ENCODE measurements around the gene HYPK. TPM values are rescaled to one million over a fixed set of nuclear protein-coding genes. Genes with fewer than 3 reads are reported as not detected.
A peak's percentile ranks its signal among the peaks of the same experiment; 100 is the strongest.
"Not testable (repeated sequence)": the region's sequence is repeated elsewhere in the genome, so short reads cannot be mapped to it uniquely, and the experiment has no call there.

HYPK gene
- total RNA-seq, 1 donor from 2014 or later = 8.6 TPM

GRCh38 chr15:43794269-43795037, 5.9 kb upstream of the HYPK start:
- ATAC-seq = no peak

GRCh38 chr15:43795197-43795596, 5.2 kb upstream of the HYPK start:
- DNase-seq (ENCODE audit: low spot score) (no peak), ATAC-seq (no peak)

More at GRCh38 chr15:43794269-43795037, 5.9 kb upstream of the HYPK start:
- no peak for DNase-seq (ENCODE audit: low spot score)

GRCh38 chr15:43795997-43796396, 4.4 kb upstream of the HYPK start:
- DNase-seq (ENCODE audit: low spot score) = no peak
- no peak for ATAC-seq

- ATAC-seq = no peak
Observed at GRCh38 chr15:43796566-43796965, 3.8 kb upstream of the HYPK start.

DNA sequence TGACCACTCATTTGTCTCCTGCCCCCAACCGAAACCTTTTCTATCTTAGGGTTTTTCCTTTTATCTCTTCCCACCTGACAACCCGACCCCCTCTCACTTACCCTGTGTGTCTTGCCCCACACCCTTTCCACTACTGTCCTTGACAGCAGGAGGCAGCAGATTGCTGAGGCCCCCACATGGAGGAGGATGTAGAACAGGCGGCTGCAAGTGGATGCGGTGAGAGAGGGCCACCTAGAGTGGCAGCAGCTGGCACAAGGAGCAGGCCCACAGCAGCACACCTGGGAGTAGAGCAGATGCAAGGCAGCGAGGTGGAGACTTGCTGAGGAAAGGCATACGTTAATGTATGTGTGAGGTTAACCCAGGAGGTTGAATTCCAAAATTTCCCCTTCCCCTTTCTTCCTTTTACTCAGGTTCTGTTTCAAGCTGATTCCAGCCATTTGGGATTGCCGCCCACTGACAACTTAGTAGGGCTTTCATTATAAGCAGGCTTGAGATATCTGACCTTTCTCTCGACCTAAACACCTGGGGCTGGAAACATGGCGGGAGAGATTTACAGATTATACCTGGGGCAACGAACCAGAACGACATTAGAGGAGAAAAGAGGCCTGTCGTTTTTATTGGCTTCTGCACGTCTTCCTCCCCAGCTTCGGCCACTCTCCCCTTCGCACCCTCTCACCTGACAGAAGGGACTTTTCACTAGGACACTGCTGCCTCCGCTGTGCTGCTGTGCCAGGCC, 1.0 kb upstream of the HYPK start:
- DNase-seq (ENCODE audit: low spot score) = no peak
- ATAC-seq = no peak

More at GRCh38 chr15:43796566-43796965, 3.8 kb upstream of the HYPK start:
- no peak for DNase-seq (ENCODE audit: low spot score)

DNA sequence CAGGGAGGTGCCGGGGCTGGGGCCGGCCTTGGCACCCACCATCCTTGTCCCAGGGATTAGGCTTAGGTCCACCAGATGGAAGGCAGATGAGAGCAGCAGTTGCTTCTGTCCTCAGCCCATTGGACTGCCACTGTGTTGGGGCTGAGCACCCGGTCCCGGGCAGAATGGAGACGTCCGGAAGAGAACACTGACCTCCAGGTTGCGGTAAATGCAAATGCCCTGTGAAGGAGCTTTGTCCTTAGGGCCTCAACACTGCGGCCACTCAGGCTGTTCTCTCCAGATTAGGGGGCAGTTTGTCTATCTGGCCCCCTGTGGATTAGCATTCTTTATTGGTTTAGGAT, 484 bp upstream of the HYPK start, which contains the start of gene SERINC4:
Gene SERINC4, minus strand, starts transcription at position 276 of the 341 bp plus-strand sequence. Its CDS starts 234 bp downstream, at position 42.
- ATAC-seq (peak; percentile 19), DNase-seq (ENCODE audit: low spot score) (no peak)

DNA sequence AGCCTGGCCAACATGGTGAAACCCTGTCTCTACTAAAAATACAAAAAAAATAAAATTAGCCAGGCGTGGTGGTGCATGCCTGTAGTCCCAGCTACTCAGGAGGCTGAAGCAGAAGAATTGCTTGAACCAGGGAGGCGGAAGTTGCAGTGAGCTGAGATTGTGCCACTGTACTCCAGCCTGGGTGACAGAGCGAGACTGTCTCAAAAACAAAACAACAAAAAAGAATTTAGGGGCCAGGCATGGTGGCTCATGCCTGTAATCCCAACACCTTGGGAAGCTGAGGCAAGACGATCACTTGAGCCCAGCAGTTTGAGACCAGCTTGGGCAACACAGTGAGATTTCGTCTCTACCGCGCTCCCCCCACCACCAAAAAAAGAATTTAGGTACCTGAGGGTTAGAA, 2.3 kb downstream of the HYPK start:
- DNase-seq (ENCODE audit: low spot score); ATAC-seq: not testable (repeated sequence)

- DNase-seq (ENCODE audit: low spot score) (no peak), ATAC-seq (no peak)
Observed at GRCh38 chr15:43808435-43808950, 8.1 kb downstream of the HYPK start.

- DNase-seq (ENCODE audit: low spot score) (no peak), ATAC-seq (no peak)
Observed at GRCh38 chr15:43808960-43809678, 8.7 kb downstream of the HYPK start.

DNA sequence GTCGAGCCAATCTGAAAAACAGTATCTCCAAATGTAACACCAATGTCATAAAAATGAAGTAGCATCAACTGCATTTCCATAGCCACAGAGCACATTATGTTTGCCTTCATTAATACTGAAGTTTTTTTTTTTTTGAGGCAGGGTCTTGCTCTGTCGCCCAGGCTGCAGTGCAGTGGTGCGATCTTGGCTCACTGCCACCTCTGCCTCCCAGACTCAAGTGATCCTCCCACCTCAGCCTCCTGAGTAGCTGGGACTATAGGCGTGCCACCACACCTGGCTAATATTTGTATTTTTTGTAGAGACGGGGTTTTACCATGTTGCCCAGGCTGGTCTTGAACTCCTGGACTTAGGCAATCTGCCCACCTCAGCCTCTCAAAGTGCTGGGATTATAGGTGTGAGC, 14.7 kb downstream of the HYPK start:
- DNase-seq (ENCODE audit: low spot score) = peak; percentile 38
- not testable (repeated sequence) for ATAC-seq

DNA sequence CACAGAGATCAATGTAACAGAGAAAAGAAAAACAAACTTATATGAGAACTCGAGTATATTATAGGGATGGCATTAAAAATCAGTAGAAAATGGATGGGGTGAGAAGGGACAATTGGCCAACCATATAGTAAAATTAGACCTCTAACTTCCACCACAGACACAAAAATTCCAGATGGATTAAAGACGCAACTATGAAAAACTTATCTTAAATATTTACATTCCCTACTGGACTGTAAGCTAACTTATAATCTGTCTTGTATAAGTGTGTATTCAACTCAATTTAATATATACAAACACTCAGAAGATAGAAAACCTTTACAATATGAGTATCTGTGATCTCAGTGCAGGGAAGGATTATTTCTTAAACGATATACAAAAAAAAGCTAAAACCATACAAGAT, 21.1 kb downstream of the HYPK start:
- DNase-seq (ENCODE audit: low spot score) = no peak
- no peak for ATAC-seq

GRCh38 chr15:43824302-43825246, 24.2 kb downstream of the HYPK start, which contains the start of gene MFAP1:
Gene MFAP1, minus strand, starts transcription at chr15:43824690. Its CDS starts 121 bp downstream, at chr15:43824569.
- ATAC-seq = peak; percentile 95
- peak; percentile 97 for DNase-seq (ENCODE audit: low spot score)

DNA sequence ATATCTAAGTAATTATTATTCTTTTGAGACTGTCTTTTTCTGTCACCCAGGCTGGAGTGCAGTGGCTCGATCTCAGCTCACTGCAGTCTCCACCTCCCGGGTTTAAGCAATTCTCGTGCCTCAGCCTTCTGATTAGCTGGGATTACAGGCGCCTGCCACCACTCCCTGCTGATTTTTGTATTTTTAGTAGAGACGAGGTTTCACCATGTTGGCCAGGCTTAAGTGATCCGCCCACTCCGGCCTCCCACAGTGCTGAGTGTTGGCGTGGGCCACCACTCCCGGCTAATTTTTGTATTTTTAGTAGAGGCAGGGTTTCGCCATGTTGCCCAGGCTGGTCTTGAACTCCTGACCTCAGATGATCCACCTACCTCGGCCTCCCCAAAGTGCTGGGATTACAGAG, 24.9 kb downstream of the HYPK start:
- ATAC-seq; DNase-seq (ENCODE audit: low spot score): not testable (repeated sequence)

DNA sequence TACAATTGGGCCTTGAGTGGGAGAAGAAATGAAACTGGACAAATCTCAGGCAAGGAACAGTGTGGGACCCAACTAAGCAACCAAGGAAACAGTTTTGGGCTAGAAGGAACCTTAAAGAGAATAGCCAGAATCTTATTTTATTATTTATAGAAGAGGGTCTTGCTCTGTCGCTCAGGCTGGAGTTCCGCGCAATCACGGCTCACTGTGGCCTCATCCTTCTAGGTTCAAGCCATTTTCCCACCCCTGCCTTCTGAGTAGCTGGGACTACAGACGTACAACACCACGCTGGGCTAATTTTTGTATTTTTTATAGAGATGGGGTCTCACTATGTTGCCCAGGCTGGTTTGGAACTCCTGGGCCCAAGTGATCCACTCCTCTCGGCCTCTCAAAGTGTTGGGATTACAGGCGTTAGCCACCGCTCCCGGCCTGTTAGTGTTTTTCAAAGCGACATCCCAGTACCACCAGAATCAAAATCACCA, 25.7 kb downstream of the HYPK start:
- ATAC-seq (no peak), DNase-seq (ENCODE audit: low spot score) (no peak)

GRCh38 chr15:43826508-43827341, 26.3 kb downstream of the HYPK start, which contains the start of gene WDR76:
Gene WDR76, plus strand, starts transcription at chr15:43827002. Its CDS starts 31 bp downstream, at chr15:43827033.
- ATAC-seq (peak; percentile 80), DNase-seq (ENCODE audit: low spot score) (peak; percentile 72)

DNA sequence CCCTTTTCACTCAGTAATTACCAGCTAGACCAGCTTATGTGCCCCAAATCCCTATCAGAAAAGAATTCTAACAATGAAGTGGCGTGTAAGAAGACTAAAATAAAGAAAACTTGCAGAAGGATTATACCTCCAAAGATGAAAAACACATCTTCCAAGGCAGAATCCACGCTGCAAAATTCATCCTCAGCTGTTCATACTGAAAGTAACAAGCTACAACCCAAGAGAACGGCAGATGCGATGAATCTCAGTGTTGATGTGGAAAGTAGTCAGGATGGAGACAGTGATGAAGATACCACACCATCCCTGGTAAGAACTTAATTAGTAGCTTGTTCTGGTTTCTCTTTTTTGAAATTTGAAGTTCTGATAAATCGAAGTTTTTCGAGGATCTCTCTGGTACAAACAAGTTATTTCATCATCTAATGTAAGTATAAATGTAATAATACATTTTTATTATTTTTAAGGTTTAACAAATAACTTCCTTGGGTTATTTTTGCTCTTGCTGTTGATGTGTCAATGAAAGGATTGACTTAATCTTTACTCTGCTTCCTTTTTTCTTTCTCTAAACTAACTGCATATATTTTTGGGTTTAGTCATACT, 27.8 kb downstream of the HYPK start:
- no peak for DNase-seq (ENCODE audit: low spot score)
- no peak for ATAC-seq

- not testable (repeated sequence) for ATAC-seq; DNase-seq (ENCODE audit: low spot score)
Observed at GRCh38 chr15:43829951-43830540, 29.6 kb downstream of the HYPK start.
